Muscle of leg (tissue), 11 donors: Measurements from ENCODE around the gene MINDY1. TPM values are rescaled to one million over a fixed set of nuclear protein-coding genes. Genes with fewer than 3 reads are reported as not detected.

Source experiments
- DNase-seq: peaks from one replicate; pipeline ENCODE4 v3.0.0; 2013
- H3K27ac ChIP-seq: one replicate; pipeline ENCODE4 v1.5.1; 2013; ENCODE audit warnings: mild to moderate bottlenecking, low read length, control low read depth
- H3K27me3 ChIP-seq: one replicate; pipeline ENCODE4 v1.6.1; 2013; ENCODE audit warnings: low read length; ENCODE audit not compliant: control insufficient read depth, insufficient read depth
- H3K36me3 ChIP-seq: one replicate; pipeline ENCODE4 v1.6.1; 2013; ENCODE audit warnings: low read length; ENCODE audit not compliant: control insufficient read depth, insufficient read depth
- H3K4me1 ChIP-seq: one replicate; pipeline ENCODE4 v1.6.1; 2013; ENCODE audit warnings: low read length; ENCODE audit not compliant: control insufficient read depth, insufficient read depth
- H3K4me3 ChIP-seq: one replicate; pipeline ENCODE4 v1.5.1; 2013; ENCODE audit warnings: low read length, control low read depth
- H3K9me3 ChIP-seq: replicated peaks from 2 replicates; pipeline ENCODE4 v1.6.1; 2013; ENCODE audit warnings: low read depth, low read length; ENCODE audit not compliant: control insufficient read depth
- WGBS: methylation state at CpG from one replicate; pipeline ENCODE4 v1.1.5; 2013; ENCODE audit warnings: missing lambda C conversion rate; ENCODE audit not compliant: insufficient coverage; 5-methylcytosine and 5-hydroxymethylcytosine counted together
- polyA plus RNA-seq, 8 donors: library from polyadenylated mRNA; unstranded; fragments of 120-200 nt; gene quantifications; one replicate each; pipeline versions ENCODE4 v1.2.1 to v1.2.3, GENCODE V29; 2013; ENCODE audit warnings: inconsistent platforms in 1 of 8, low replicate concordance in 1 of 8; ENCODE audit not compliant: insufficient read length in 8 of 8, insufficient read depth in 1 of 8
- total RNA-seq: library from RNA; stranded (reverse); fragments of 120-200 nt; gene quantifications from one replicate; pipeline ENCODE4 v1.2.4, GENCODE V29; 2013

The MINDY1 gene
- total and polyA plus RNA-seq, 9 donors = 15.7 to 20.4 (median 16.9) TPM

DNA sequence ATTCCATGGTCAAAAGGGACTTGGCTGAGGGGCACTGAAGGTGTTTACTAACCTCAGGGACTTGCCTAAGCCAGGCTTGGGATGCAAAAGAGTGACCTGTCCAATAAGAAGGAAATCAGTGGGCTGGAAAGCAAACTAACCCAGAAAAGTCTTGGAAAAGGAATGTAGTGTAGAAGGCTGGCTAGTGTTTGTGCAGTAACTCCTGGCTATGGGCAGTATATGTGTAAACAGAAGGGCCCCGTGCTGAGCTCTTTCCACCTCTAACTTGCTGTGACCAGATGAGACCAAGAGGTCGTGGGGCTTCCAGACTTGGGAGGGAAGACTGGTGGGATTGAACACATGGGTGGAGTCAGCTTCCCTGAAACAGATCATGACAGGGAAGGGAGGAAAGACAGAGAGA lies 4.1 kb downstream of the MINDY1 start:
- 50% methylated on average over 1 of the region's 2 CpGs for WGBS
- H3K27me3 ChIP-seq = no peaks in the 10 kb centered on the region
- H3K27ac ChIP-seq = no peak overlapping the region
- no peak overlapping the region for H3K4me3 ChIP-seq
- H3K9me3 ChIP-seq = no peaks in the 10 kb centered on the region
- no peak for DNase-seq
- peaks cover 34% of the 10 kb centered on the region for H3K4me1 ChIP-seq
- peaks cover 42% of the 10 kb centered on the region for H3K36me3 ChIP-seq

DNA sequence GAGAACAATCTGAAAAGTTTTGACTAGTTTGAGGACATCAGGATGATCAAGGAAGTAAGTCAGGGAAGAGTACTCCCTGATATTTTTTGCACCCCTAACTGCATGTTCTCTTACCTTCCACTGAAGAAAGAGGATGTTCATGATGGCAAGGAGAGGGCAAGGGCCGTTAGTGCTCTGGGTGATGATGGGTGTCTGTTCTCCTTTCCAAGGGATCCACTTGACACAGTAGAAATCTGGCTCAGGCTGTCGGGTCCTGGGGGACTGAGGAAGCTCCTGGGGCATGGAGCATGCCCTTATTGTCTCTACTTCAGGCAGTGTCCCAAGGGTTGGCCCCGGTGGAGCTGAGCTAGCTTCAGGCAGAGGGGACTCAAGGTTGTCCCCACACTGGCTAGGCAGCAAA lies 4.7 kb downstream of the MINDY1 start:
- Histone ChIP-seq H3K4me1 (peaks cover 28% of the 10 kb centered on the region), H3K27me3 (no peaks in the 10 kb centered on the region), H3K27ac (no peak overlapping the region), H3K4me3 (no peak overlapping the region), H3K36me3 (peaks cover 48% of the 10 kb centered on the region), H3K9me3 (no peaks in the 10 kb centered on the region)
- 79% methylated on average over 3 of the region's 3 CpGs for WGBS
- DNase-seq = no peak

DNA sequence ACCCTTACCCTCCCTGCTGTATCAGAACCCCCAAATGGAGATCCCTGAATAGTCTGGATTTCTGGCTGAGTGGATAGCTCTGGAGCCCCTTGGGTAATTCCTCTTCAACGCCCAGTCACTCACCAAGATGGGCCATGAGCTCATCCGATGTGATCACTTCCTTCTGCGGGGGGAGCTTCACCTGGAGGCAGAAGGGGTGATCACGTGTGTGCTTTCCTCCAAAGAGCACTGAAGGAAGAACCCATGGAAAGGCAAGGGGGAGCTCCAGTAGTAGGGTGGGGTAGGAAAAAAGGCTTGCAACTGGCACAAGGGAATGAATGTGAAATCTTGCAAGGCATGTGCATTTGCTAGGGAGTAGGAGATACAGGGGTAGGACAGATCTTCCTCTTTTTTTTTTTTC lies 5.1 kb downstream of the MINDY1 start:
- H3K36me3 ChIP-seq = peaks cover 52% of the 10 kb centered on the region
- WGBS = 73% methylated on average over 3 of the region's 4 CpGs

DNA sequence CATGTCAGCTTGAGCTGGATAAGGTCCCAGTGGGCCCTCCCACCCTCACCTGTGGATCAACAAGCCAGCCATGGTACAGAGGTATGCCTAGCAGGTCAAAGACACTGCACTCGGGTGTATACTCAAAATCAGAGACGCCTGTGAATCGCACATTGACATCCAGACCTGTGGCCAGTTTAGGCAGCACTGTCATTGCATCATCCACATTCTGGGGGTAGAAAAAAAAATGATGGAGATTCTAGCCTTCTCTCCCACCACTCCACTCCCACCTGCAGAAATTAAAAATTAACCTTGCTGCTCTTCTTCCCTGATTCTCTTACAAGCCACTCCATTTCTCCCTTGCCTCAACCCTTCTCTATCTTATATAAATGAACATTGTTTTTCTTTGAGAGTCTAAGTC lies 6.3 kb downstream of the MINDY1 start:
- Histone ChIP-seq H3K27me3 (no peaks in the 10 kb centered on the region), H3K4me3 (no peak overlapping the region), H3K9me3 (no peaks in the 10 kb centered on the region), H3K36me3 (peaks cover 52% of the 10 kb centered on the region), H3K27ac (no peak overlapping the region), H3K4me1 (peaks cover 23% of the 10 kb centered on the region)
- no peak for DNase-seq
- 80% methylated on average over 1 of the region's 3 CpGs for WGBS

More for the DNA sequence above, 5.1 kb downstream of the MINDY1 start:
- Histone ChIP-seq H3K9me3 (no peaks in the 10 kb centered on the region), H3K4me1 (peaks cover 24% of the 10 kb centered on the region), H3K27me3 (no peaks in the 10 kb centered on the region), H3K27ac (no peak overlapping the region), H3K4me3 (no peak overlapping the region)
- DNase-seq = no peak

DNA sequence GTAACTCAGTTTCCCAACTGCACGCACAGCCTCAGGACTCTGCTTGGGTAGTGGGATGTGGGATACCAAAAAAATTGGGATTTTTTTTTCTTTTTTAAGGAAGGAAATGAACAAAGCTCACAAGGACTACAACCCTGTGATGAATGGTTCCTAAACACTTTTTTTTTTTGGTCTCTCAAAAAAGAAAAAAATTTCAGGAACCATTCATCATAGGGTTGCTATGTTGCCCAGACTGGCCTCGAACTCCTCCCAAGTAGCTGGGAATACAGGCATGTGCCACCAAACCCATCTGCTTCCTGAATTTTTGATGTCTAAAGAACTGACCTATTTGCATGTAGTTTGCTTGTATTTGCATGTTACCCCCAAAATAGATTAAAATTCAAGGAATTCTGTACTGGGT lies 6.8 kb downstream of the MINDY1 start:
- no peak for DNase-seq
- Histone ChIP-seq H3K27me3 (no peaks in the 10 kb centered on the region), H3K4me1 (peaks cover 22% of the 10 kb centered on the region), H3K9me3 (no peaks in the 10 kb centered on the region), H3K4me3 (no peak overlapping the region), H3K27ac (no peak overlapping the region), H3K36me3 (peaks cover 52% of the 10 kb centered on the region)
- WGBS = no CpG with 5 or more reads among the region's 2 CpGs

DNA sequence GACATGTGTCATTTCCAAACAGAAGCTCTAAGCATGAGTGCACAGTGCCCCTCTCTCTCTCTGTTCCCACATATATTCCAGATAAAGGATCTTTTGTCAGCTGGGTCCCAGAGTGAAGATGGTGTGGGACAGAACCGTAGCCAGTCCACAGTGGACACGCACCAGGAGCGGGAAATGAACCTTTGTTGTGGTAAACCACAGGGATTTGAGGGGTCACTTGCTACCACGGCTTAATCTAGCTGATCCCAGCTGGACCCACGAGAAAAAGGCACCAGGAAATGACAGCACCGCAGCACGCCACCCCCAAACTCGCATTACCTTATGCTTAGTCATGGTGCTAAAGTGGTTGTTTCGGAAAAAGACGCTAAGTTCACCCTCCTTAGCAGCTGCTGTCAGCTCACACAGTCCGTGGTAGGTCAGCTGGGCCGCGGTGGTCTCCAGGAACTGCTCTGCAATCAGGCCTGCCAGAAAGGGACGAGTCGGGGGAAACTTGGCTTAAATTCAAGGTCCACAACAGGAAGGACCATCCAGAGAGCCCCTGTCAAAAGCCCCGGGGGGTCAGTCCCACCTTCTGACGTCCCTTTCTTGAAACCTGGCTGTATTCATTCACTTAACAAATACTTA lies 7.5 kb downstream of the MINDY1 start:
- Histone ChIP-seq H3K27me3 (no peaks in the 10 kb centered on the region), H3K9me3 (no peaks in the 10 kb centered on the region), H3K36me3 (peaks cover 52% of the 10 kb centered on the region), H3K27ac (no peak overlapping the region), H3K4me1 (peaks cover 15% of the 10 kb centered on the region), H3K4me3 (no peak overlapping the region)
- DNase-seq = no peak
- 81% methylated on average over 16 of the region's 17 CpGs for WGBS

DNA sequence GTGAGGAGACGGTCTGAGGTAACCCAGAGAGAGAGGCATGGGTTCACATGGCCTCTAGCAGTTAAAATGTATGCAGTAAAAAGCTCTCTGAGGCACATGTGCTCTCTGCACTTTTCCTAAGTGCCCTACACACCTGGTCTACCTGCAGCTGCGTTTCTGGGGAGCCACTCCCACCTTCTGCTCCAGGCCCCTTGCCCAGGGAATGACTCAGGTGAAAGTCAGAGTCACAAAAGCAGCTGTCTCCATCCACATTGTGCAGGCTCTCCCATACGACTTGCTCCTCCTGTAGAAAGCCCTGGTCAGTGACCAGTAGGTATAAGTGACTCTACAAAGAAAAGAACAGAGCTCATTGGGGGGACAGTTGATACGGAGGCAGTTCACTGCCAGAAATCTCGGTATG lies 8.8 kb downstream of the MINDY1 start:
- no peak overlapping the region for H3K4me3 ChIP-seq
- no peak for DNase-seq
- no peak overlapping the region for H3K27ac ChIP-seq
- H3K36me3 ChIP-seq = peaks cover 52% of the 10 kb centered on the region
- peaks cover 9% of the 10 kb centered on the region for H3K4me1 ChIP-seq
- H3K27me3 ChIP-seq = no peaks in the 10 kb centered on the region
- no peaks in the 10 kb centered on the region for H3K9me3 ChIP-seq
- 86% methylated on average over 1 of the region's 5 CpGs for WGBS

DNA sequence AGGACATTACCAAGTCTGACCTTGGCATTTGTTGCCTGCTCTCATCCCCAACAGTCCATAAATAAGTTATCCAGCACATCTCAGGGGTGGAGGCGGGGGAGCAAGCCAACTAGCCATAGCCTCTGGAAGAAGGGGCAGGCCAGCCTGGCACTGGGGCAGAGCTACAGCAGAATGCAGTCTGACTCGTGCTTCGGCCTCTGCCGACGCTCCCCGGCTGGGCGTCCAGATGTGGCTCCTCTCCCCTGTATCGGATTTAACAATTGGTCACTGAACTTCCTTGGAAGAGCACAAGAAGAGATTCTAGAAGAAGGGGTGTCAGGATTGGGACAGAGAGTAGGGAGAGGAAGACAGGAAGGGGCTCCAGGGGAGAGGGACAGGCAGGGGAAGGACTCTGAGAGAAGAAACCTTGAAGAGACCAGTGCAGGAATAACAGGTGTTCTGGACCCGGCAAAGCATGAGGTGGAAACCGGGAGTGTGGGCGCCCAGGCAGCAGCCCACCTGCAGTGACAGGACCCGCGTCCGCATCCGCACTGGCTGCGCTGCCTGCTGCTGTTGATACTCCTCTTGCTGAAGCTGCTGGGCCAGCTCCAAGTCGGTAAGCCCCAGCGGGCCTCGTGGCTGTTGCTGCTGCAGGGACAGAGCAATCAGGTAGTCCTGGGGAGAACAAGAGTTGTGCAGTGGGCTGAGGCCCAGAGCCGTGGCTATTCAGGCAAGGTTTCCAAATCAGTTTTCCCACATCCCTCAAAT lies 9.4 kb downstream of the MINDY1 start:
- peaks cover 9% of the 10 kb centered on the region for H3K4me1 ChIP-seq
- peaks cover 49% of the 10 kb centered on the region for H3K36me3 ChIP-seq
- H3K9me3 ChIP-seq = no peaks in the 10 kb centered on the region
- H3K27me3 ChIP-seq = no peaks in the 10 kb centered on the region
- H3K27ac ChIP-seq = no peak overlapping the region
- WGBS = 89% methylated on average over 14 of the region's 20 CpGs
- H3K4me3 ChIP-seq = no peak overlapping the region
- no peak for DNase-seq

DNA sequence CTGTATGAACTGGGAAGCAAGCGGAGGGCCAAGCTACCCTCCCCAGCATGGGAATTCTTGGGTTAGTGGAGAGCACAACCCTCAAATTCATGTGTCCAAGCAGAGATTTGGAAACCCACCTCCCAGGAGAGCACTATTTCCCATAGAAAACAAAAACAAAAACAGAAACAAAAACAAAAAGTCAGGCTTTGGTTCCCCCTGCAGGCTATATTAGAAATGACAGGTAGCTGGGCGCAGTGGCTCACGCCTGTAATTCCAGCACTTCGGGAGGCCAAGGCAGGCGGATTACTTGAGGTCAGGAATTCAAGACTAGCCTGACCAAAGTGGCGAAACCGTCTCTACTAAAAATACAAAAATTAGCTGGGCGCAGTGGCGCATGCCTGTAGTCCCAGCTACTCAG lies 10.8 kb downstream of the MINDY1 start:
- Histone ChIP-seq H3K27me3 (no peaks in the 10 kb centered on the region), H3K4me3 (no peak overlapping the region), H3K36me3 (peaks cover 38% of the 10 kb centered on the region), H3K9me3 (no peaks in the 10 kb centered on the region), H3K27ac (peak overlapping the region; percentile 9), H3K4me1 (peaks cover 9% of the 10 kb centered on the region)
- WGBS = 29% methylated on average over 4 of the region's 9 CpGs
- peak; percentile 66 for DNase-seq

DNA sequence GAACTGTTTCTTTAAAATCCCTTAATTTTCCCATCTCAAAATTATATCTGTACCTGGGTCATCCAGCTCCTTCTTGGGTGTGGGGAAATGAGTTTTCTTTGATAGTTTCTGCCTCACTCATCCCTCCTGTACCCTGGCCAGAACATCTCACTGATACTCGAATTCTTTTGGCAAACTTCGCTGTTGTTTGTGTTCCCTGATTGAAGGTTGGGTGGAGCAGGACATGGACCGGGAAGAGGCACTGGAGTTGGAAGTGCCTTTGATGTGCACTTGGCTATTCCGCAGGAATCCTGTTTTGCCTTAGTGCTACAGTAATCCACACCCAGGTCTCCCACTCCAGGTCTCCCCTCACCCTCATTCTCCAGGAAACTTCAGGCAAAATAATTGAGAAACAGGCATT lies 11.2 kb downstream of the MINDY1 start:
- peak; percentile 26 for DNase-seq
- peaks cover 9% of the 10 kb centered on the region for H3K4me1 ChIP-seq
- H3K4me3 ChIP-seq = no peak overlapping the region
- H3K36me3 ChIP-seq = peaks cover 34% of the 10 kb centered on the region
- H3K9me3 ChIP-seq = no peaks in the 10 kb centered on the region
- peak overlapping the region; percentile 9 for H3K27ac ChIP-seq
- no peaks in the 10 kb centered on the region for H3K27me3 ChIP-seq
- no CpG with 5 or more reads among the region's 4 CpGs for WGBS
